Transverse colon (tissue), 4 donors: ENCODE data around the gene CCDC88B. TPM values are rescaled to one million over a fixed set of nuclear protein-coding genes. Genes with fewer than 3 reads are reported as not detected.

ENCODE experiments used
- DNase-seq: peaks from one replicate; pipeline ENCODE4 v3.0.0-alpha.2; 2019
- H3K27ac ChIP-seq, 4 donors: fragments of 200-600 bp; sonication (generic); 2 replicates each; pipeline ENCODE4 v1.5.1; 2016 to 2018; ENCODE audit warnings: inconsistent platforms in 4 of 4
- H3K27me3 ChIP-seq: fragments of 200-600 bp; sonication (generic); 2 replicates; pipeline ENCODE4 v1.5.1; 2017; ENCODE audit warnings: inconsistent platforms
- H3K36me3 ChIP-seq, 4 donors: fragments of 200-600 bp; sonication (generic); 2 replicates each; pipeline ENCODE4 v1.5.1; 2017 to 2019; ENCODE audit warnings: inconsistent platforms in 4 of 4
- H3K4me1 ChIP-seq, 4 donors: fragments of 200-600 bp; sonication (generic); 2 replicates each; pipeline ENCODE4 v1.5.1; 2017 to 2020; ENCODE audit warnings: inconsistent platforms in 4 of 4
- H3K4me3 ChIP-seq, 4 donors: fragments of 200-600 bp; sonication (generic); 1 replicate in 1 of 4; 2 replicates in 3 of 4; pipeline versions ENCODE4 v1.5.1 to v1.6.1; 2017 to 2019; ENCODE audit warnings: inconsistent platforms in 4 of 4
- H3K9me3 ChIP-seq, 2 donors: fragments of 200-600 bp; sonication (generic); 2 replicates each; pipeline ENCODE4 v1.5.1; 2017 to 2019; ENCODE audit warnings: inconsistent platforms in 2 of 2
- EP300 ChIP-seq: sonication (generic); formaldehyde crosslinking; IDR thresholded peaks from one replicate; pipeline ENCODE4 v1.6.1; 2017; ENCODE audit warnings: antibody characterized with exemption, low read depth
- POLR2A ChIP-seq: fragments of 450-650 bp; IDR thresholded peaks from one replicate; pipeline ENCODE4 v1.6.1; 2016; ENCODE audit warnings: antibody characterized with exemption, mild to moderate bottlenecking, moderate library complexity
- POLR2AphosphoS5 ChIP-seq, 3 donors: sonication (generic); formaldehyde crosslinking; IDR thresholded peaks; one replicate each; pipeline ENCODE4 v1.6.1; 2016; ENCODE audit warnings: antibody characterized with exemption in 3 of 3
- WGBS, 2 donors: methylation state at CpG; one replicate each; pipeline ENCODE4 v1.1.5; 2018; ENCODE audit warnings: low coverage in 1 of 2; 5-methylcytosine and 5-hydroxymethylcytosine counted together
- in situ Hi-C, 4 donors: fragments of 200-750 bp; cut with MboI; loops; one replicate each; pipeline versions ENCODE4 v1.15.0 to v1.15.1; 2017; ENCODE audit warnings: low sequenced_read_pairs in 3 of 4, low pct_ligation_motif_present in 1 of 4, low pct_unique_long_range_greater_than_20kb in 1 of 4
- intact Hi-C: fragments of 100-400 bp; cut with DNase I; formaldehyde crosslinking; loops from one replicate; pipeline ENCODE4 v1.15.1; 2023; ENCODE audit warnings: low total_unique reads
- total RNA-seq, 4 donors: library from RNA; depleted of rRNA; stranded (reverse); fragments of >200 nt; gene quantifications; one replicate each; pipeline ENCODE4 v1.1.0, GENCODE V29; 2016
- TF ChIP-seq, protein P1 (sequence below), 5 experiments: fragments of 200-600 bp in 3 of 5; fragments of 450-650 bp in 2 of 5; sonication (generic) in 3 of 5; IDR thresholded peaks; 1 replicate in 2 of 5; 2 replicates in 3 of 5; pipeline ENCODE4 v1.5.1; 2016 to 2017; ENCODE audit warnings: antibody characterized with exemption in 5 of 5, inconsistent platforms in 3 of 5, mild to moderate bottlenecking in 2 of 5, moderate library complexity in 1 of 5

CCDC88B gene
- total RNA-seq, 4 donors from 2014 or later = 24.8 to 203 (median 47.1) TPM

- peaks cover 0 to 35% (median 14%) of the 10 kb centered on the region in 4 donors for H3K36me3 ChIP-seq
Measured at GRCh38 chr11:64364435-64364834, 24.4 kb downstream of the CCDC88B start.

GRCh38 chr11:64364911-64365310 lies 24.9 kb downstream of the CCDC88B start:
- Histone ChIP-seq H3K36me3 (peaks cover 0 to 39% (median 16%) of the 10 kb centered on the region in 4 donors), H3K4me1 (peaks cover 4 to 9% (median 7%) of the 10 kb centered on the region in 4 donors), H3K27ac (no peak overlapping the region), H3K27me3 (no peaks in the 10 kb centered on the region), H3K4me3 (no peak overlapping the region), H3K9me3 (no peaks in the 10 kb centered on the region)
- DNase-seq = no peak
- no peak for TF ChIP-seq POLR2AphosphoS5 (IDR thresholded peaks at IDR 0.05)
- TF ChIP-seq, protein P1, sequence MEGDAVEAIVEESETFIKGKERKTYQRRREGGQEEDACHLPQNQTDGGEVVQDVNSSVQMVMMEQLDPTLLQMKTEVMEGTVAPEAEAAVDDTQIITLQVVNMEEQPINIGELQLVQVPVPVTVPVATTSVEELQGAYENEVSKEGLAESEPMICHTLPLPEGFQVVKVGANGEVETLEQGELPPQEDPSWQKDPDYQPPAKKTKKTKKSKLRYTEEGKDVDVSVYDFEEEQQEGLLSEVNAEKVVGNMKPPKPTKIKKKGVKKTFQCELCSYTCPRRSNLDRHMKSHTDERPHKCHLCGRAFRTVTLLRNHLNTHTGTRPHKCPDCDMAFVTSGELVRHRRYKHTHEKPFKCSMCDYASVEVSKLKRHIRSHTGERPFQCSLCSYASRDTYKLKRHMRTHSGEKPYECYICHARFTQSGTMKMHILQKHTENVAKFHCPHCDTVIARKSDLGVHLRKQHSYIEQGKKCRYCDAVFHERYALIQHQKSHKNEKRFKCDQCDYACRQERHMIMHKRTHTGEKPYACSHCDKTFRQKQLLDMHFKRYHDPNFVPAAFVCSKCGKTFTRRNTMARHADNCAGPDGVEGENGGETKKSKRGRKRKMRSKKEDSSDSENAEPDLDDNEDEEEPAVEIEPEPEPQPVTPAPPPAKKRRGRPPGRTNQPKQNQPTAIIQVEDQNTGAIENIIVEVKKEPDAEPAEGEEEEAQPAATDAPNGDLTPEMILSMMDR (IDR thresholded peaks at IDR 0.05) = no peak
- no peak for TF ChIP-seq EP300
- no peak for TF ChIP-seq POLR2A
- WGBS, 2 donors = 91% methylated on average over 4 of the region's 4 CpGs; no CpG with 5 or more reads in 1 of the 2 donors
- in situ Hi-C loops = no loop called here
- intact Hi-C loops = no loop called here

More at GRCh38 chr11:64364435-64364834, 24.4 kb downstream of the CCDC88B start:
- WGBS, 2 donors = 72 to 88% methylated on average over 2 to 6 of the region's 6 CpGs
- Histone ChIP-seq H3K9me3 (no peaks in the 10 kb centered on the region), H3K27me3 (no peaks in the 10 kb centered on the region), H3K27ac (no peak overlapping the region), H3K4me1 (peaks cover 6 to 13% (median 12%) of the 10 kb centered on the region in 4 donors), H3K4me3 (no peak overlapping the region)
- intact Hi-C loops = no loop called here
- in situ Hi-C loops = no loop called here
- TF ChIP-seq EP300 = no peak
- TF ChIP-seq POLR2A = no peak
- TF ChIP-seq POLR2AphosphoS5 (IDR thresholded peaks at IDR 0.05) = no peak
- TF ChIP-seq, protein P1 (IDR thresholded peaks at IDR 0.05) = no peak
- DNase-seq = no peak

DNA sequence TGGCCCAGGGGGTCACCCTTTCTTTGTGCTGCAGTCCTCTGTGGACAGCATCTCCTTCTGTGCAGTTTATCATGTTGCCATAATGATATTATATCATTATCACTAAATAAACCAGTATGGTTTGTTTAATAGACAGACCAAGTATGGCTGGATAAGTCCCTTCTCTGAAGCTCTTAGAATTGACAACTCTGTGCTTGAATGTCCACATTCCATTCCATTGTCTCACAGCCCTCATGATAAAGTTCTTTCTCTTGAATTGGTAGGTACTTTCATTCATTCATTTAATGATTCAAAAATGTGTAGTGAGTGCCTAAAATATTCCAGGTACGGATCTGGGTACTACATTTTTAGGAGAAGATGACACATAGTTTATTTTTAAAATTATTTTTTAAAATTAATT lies 26.7 kb downstream of the CCDC88B start:
- H3K9me3 ChIP-seq = no peaks in the 10 kb centered on the region
- H3K4me1 ChIP-seq = no peaks in the 10 kb centered on the region
- H3K27me3 ChIP-seq = no peaks in the 10 kb centered on the region
- no peak overlapping the region for H3K27ac ChIP-seq
- intact Hi-C loops (no loop called here), in situ Hi-C loops (no loop called here)
- DNase-seq = no peak
- TF ChIP-seq EP300 (no peak), POLR2A (no peak), POLR2AphosphoS5 (IDR thresholded peaks at IDR 0.05) (no peak)
- TF ChIP-seq, protein P1 (IDR thresholded peaks at IDR 0.05) = no peak
- WGBS, 2 donors = 95 to 100% methylated on average over 1 of the region's 1 CpG
- H3K4me3 ChIP-seq = no peak overlapping the region
- H3K36me3 ChIP-seq = peaks cover 0 to 48% (median 17%) of the 10 kb centered on the region in 4 donors

- TF ChIP-seq POLR2AphosphoS5 (IDR thresholded peaks at IDR 0.05) (no peak), POLR2A (no peak), EP300 (no peak)
- TF ChIP-seq, protein P1 (IDR thresholded peaks at IDR 0.05) = no peak
- DNase-seq = no peak
- peaks cover 0 to 4% (median 0%) of the 10 kb centered on the region in 4 donors for H3K4me1 ChIP-seq
- H3K27me3 ChIP-seq = no peaks in the 10 kb centered on the region
- WGBS, 2 donors = 93% methylated on average over 42 of the region's 46 CpGs; no CpG with 5 or more reads in 1 of the 2 donors
- no peak overlapping the region for H3K27ac ChIP-seq
- in situ Hi-C loops = no loop called here
- no peak overlapping the region for H3K4me3 ChIP-seq
- intact Hi-C loops = no loop called here
- peaks cover 0 to 40% (median 17%) of the 10 kb centered on the region in 4 donors for H3K36me3 ChIP-seq
- no peaks in the 10 kb centered on the region for H3K9me3 ChIP-seq
Measured at GRCh38 chr11:64367931-64368672, 28.1 kb downstream of the CCDC88B start.
